GM04503 (cell line): ENCODE data around the gene CCNK.

Experiments used
- DNase-seq: peaks from one replicate; pipeline ENCODE4 v3.0.0-alpha.2; 2012; ENCODE audit warnings: low read depth

CCNK gene

DNA sequence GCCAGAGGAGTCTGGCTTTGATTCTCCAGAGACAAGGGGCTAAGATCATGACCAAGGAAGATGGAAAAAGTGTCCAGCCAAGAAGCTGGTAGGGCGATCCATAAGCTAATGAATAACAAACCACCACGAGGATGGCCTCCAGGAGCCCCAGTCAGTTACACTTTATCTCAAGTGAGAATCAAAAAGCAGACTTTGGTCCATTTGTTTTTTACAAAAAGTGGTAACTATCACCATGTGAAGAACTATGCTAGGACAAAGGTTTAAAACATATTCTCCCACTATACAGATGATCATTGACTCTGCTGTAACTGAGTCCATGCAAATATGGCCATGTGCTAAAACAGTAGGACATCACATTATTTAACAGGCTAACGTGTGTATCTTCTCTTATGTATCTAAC lies 14.5 kb upstream of the CCNK start:
- no peak for DNase-seq

DNA sequence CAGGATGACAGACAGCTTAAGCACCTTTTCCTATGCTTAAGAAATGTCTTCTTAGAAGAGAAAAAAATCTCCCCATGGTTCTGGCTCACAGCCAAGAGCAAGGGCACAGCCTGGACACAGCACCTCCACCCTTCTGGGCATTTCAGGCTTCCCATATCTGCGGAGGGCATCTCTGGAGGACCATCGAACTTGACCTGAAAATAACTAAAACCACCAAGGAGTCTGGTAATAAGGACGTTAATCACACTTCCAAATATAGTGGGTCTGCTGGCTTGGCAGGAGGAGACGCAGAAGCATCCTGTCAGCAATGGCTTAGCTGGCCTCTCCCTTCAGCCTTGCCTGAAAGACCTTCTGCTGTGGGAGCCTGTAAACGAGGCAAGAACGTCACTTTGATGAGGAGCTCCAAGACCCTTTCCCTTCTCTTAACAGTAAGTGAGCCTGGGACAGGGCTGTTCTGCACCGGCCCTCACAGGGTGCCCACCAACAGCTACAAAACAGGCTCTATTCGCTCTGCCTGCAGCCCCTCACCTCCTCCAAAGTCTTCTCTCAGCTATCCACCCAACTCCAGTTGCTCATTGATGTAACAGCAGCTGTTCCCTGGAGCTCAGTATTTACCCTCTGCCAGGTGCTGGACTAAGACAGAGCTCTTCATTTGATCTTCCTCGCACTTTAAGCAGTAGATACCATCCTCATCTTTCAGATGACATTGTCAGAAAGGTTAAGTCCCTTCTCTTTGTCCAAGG lies 13.7 kb upstream of the CCNK start:
- DNase-seq, result no peak

DNA sequence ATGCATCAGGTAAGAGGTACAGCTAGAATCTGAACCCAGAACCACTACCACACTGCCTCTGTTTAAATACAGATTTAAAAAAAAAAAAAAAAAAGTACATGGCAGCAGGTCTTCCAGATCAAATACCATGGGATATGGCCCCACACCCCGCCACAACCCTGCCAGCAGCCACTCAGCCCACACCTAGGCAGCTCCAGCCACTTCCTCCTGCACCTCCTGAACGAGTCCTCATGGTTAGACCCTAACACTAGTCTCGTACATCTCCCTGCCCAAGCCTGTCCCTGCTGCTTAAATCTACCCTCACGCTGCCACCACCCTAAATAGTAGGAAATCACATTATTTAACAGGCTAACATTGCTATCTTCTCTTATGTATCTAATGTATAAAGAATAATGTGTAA lies 13.1 kb upstream of the CCNK start:
- no peak for DNase-seq

GRCh38 chr14:99468836-99469592 lies 12.2 kb upstream of the CCNK start:
- DNase-seq, result no peak

GRCh38 chr14:99471731-99472130 lies 9.5 kb upstream of the CCNK start:
- no peak for DNase-seq

- DNase-seq, result no peak
Observed at GRCh38 chr14:99472937-99473336, 8.3 kb upstream of the CCNK start.

- DNase-seq, result no peak
Observed at GRCh38 chr14:99473458-99473857, 7.8 kb upstream of the CCNK start.

GRCh38 chr14:99475179-99475578 lies 6.0 kb upstream of the CCNK start:
- no peak for DNase-seq

DNA sequence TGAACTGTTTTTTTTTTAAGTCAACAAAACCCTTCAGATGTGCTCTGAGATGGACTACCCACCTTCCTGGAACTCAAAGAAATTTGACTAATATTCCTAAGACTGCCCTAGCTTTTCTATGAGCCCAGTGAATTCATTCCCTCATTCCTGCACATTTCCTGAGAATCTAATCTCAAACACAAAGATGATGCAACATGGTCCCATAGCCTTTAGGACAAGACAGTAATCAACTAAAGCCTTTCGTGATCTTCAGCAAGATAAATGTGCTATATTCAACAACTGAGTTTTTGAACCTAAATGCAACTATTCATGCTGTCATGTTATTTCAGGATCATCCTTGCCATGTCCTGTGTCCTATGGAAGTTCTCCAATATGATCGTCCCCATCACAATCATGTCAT lies 5.5 kb upstream of the CCNK start:
- no peak for DNase-seq

DNA sequence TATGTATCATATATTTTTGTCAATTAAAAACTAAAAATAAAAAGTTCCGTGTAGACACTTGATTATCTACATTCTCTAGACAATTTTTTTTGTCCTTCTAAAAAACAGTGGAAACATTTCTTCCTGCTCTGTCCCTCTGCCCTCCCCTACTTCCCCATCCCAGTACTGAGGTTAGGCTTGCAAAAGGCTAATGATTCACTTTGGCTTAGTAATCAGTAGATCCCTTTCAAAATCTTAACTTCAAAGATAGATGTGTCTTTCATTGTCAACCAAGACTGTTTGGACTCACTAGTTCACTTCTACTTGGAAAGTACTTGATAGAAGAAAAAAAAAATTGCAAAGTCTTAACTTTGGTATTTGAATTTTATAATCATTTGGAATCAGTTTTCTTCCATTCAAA lies 4.3 kb upstream of the CCNK start:
- no peak for DNase-seq

DNA sequence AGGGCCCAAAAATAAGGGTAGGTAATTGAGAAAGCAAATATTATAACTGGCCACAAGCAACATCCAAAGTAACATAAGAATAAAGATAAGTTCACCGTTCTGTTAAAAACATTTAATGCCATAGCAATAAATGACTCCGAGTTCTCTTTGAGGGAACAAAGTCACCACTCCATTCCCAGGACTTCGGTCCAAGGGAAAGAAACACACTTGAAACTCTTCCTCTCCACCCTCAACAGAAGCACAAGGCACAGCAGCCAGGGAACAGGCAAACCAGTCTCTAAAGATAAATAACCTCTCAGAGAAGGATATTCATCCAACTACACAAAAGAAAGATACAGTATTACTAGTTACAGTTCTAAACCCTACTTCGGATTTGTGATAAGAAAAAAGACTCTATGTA lies 3.1 kb upstream of the CCNK start:
- no peak for DNase-seq

DNA sequence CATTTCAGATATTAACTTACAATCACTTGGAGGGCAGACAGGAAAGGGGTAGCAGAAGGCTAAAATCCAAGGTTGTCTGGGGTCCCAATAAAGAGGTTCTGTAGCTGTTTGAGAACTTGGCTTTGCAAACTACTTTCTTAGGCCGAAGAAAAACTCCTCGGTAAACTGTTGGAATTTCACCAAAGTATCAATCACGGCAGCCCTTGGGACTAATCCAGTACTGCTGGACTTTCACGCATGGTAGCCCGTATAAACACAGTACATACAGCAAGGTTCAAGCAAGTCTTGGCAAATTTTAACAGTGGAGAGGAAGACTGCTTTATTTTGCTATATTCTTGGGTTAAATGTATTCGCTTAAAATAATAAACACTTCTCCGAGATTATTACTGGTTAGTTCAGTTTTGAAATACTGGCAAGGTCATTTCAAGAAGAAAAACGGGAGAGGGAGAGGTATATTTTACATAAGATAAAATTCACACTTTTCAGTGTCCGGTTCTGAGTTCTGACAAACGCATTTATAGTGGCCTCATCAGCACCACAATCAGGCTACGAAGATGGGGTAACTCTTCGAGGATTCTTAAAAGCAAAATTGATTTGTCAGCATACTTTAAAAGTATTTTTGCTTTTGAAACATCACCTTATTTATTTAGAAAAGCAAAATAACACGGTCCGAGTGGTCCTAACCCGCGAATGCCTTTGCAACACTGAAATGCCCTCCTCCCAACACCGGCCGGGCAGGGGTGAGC lies 1.9 kb upstream of the CCNK start:
- no peak for DNase-seq

DNA sequence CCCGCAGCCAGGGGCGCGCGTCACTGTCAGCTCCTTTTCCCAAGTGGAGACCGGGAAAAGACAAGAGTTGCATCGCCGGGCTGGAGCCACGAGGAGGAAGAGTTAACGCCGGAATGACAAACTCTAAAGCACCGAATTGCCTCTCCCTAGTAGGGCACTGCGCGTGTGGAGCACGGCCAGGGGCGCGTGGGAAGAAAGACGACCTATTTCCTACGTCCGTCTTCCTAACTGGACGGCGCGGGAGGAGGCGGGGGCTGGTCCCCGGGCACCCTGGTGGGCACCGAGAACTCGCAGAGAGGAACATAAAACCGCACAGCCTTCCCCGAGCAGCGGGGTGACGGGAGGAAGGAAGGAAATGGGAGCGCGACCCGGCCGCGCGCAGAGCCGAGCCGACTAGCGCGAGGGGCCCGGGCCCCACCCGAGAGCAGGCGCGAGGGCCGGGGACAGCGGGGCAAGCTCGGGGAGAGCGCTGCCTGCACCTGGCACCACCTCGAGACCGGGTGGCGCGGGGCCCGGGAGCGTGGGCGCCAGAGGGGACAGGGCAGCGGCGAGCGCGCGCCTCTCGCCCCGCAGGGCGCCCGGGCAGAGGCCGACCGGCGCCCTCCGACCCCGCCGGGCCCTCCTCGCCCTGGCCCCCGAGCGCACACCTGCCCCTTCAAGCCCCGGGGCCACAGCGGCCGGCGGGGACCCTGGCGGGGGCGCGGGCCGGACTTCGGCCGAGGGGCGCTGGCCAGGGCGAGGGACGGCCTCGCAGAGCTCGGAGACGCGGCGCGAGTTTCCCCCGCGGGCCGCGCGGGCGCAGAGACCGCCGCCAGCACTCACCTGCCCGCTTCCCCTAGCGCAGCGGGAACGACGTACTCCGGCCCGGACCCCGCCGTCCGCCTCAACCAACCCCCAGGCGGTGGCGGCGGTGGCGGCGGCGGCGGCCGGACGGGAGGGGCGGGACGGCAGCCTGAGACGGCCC lies 1.0 kb upstream of the CCNK start, which contains the start of gene SETD3:
Gene SETD3 (minus strand): TSS at position 954 of the 964 bp plus-strand sequence. CDS start 15,054 bp downstream, outside the sequence.
- DNase-seq, result no peak

GRCh38 chr14:99481745-99482099 lies 513 bp downstream of the CCNK start:
- DNase-seq, result no peak

- no peak for DNase-seq
Observed at GRCh38 chr14:99484106-99484505, 2.9 kb downstream of the CCNK start.

GRCh38 chr14:99497341-99497740 lies 16.1 kb downstream of the CCNK start:
- no peak for DNase-seq

DNA sequence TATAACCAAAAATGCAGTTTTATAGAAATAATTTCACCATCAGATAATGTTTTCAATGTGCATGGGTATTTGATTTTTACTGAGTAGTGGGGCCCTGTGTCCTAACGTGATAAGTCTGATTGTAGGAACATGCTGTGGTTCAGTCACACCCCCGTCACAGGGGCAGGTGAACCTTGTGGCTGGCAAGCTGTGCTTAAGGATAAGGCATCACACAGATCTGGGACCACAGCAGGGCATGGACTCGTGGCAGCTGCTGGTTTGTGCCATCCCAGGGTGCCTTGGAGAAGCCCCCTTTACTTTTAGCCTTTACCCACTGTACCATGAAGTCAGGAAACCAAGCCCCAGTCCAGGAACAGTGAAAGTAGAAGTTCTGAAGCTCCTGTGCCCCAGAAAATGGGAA lies 16.7 kb downstream of the CCNK start:
- no peak for DNase-seq

GRCh38 chr14:99502989-99503421 lies 21.8 kb downstream of the CCNK start:
- DNase-seq, result no peak

GRCh38 chr14:99503848-99504453 lies 22.7 kb downstream of the CCNK start:
- DNase-seq, result no peak

- DNase-seq, result no peak
Observed at GRCh38 chr14:99505089-99505488, 23.9 kb downstream of the CCNK start.

- DNase-seq, result no peak
Observed at GRCh38 chr14:99506276-99506675, 25.1 kb downstream of the CCNK start.
